Choroid plexus epithelial cell (primary cell): ENCODE data around the gene ARHGAP24.
"Not testable (repeated sequence)": the region's sequence is repeated elsewhere in the genome, so short reads cannot be mapped to it uniquely, and the experiment has no call there.

Experiments
- DNase-seq: peaks from one replicate; pipeline ENCODE4 v3.0.0-alpha.2; 2010; ENCODE audit warnings: low read depth
- H3K4me3 ChIP-seq: 2 replicates; pipeline ENCODE4 v1.5.1; 2011; ENCODE audit warnings: low read depth, mild to moderate bottlenecking, control low read depth, low read length, moderate library complexity
- CTCF ChIP-seq: conservative IDR thresholded peaks from 2 replicates; pipeline ENCODE4 v1.5.1; 2011; ENCODE audit warnings: low read depth, mild to moderate bottlenecking, control low read depth, inconsistent platforms, low read length, moderate library complexity

ARHGAP24 gene

GRCh38 chr4:85907001-85907400 lies 432.1 kb downstream of the ARHGAP24 start:
- no peak for TF ChIP-seq CTCF
- DNase-seq, result no peak
- no peak overlapping the region for H3K4me3 ChIP-seq

GRCh38 chr4:85909851-85910250 lies 434.9 kb downstream of the ARHGAP24 start:
- DNase-seq, result no peak
- no peak for TF ChIP-seq CTCF
- H3K4me3 ChIP-seq, result no peak overlapping the region

- DNase-seq, result no peak
- no peak overlapping the region for H3K4me3 ChIP-seq
- no peak for TF ChIP-seq CTCF
Measured at GRCh38 chr4:85910985-85911384, 436.0 kb downstream of the ARHGAP24 start.

- TF ChIP-seq CTCF, result no peak
- no peak for DNase-seq
Measured at GRCh38 chr4:85913931-85914694, 439.2 kb downstream of the ARHGAP24 start.

GRCh38 chr4:85915570-85915969 lies 440.6 kb downstream of the ARHGAP24 start:
- not testable (repeated sequence) for DNase-seq, H3K4me3 ChIP-seq

More at GRCh38 chr4:85913931-85914694, 439.2 kb downstream of the ARHGAP24 start:
- no peak overlapping the region for H3K4me3 ChIP-seq

- H3K4me3 ChIP-seq, result no peak overlapping the region
- DNase-seq, result no peak
- TF ChIP-seq CTCF, result no peak
Measured at GRCh38 chr4:85919200-85919887, 444.4 kb downstream of the ARHGAP24 start.

GRCh38 chr4:85925071-85925470 lies 450.1 kb downstream of the ARHGAP24 start:
- no peak for TF ChIP-seq CTCF
- H3K4me3 ChIP-seq, result no peak overlapping the region
- no peak for DNase-seq
